Neural crest cell (in vitro differentiated cells): Measurements from ENCODE around the gene NRIP1. TPM values are rescaled to one million over a fixed set of nuclear protein-coding genes. Genes with fewer than 3 reads are reported as not detected.

Source experiments
- DNase-seq: peaks from one replicate; pipeline ENCODE4 v3.0.0; 2021; ENCODE audit warnings: low read depth, mixed read lengths, low spot score
- H3K27ac Mint-ChIP-seq: one replicate; pipeline ENCODE4 v1.8.0; 2021; ENCODE audit warnings: mild to moderate bottlenecking, mixed read lengths; ENCODE audit not compliant: unreplicated experiment
- H3K27me3 Mint-ChIP-seq: 2 replicates; pipeline ENCODE4 v1.8.0; 2021; ENCODE audit warnings: low read depth, mild to moderate bottlenecking, mixed read lengths
- H3K36me3 Mint-ChIP-seq: 2 replicates; pipeline ENCODE4 v1.8.0; 2021; ENCODE audit warnings: low read depth, mild to moderate bottlenecking, mixed read lengths
- H3K4me1 Mint-ChIP-seq: 2 replicates; pipeline ENCODE4 v1.8.0; 2021; ENCODE audit warnings: mixed read lengths
- H3K4me3 Mint-ChIP-seq: one replicate; pipeline ENCODE4 v1.8.0; 2021; ENCODE audit warnings: mild to moderate bottlenecking, mixed read lengths
- H3K9me3 Mint-ChIP-seq: 2 replicates; pipeline ENCODE4 v1.8.0; 2021; ENCODE audit warnings: mixed read lengths
- CTCF ChIP-seq: fragments of 200-600 bp; sonication (generic); conservative IDR thresholded peaks from 2 replicates; pipeline ENCODE4 v1.5.0; 2021; ENCODE audit warnings: antibody characterized with exemption, mild to moderate bottlenecking
- total RNA-seq: library from RNA; stranded (reverse); gene quantifications from 2 replicates; pipeline ENCODE4 v1.2.1, GENCODE V29; 2021

Gene NRIP1
- total RNA-seq, 1 donor from 2014 or later: 73.8 TPM

GRCh38 chr21:15011967-15012366 is 52.8 kb downstream of the NRIP1 start:
- no peak for DNase-seq
- Mint-ChIP-seq H3K4me1 (peaks cover 35% of the 10 kb centered on the region), H3K4me3 (no peak overlapping the region), H3K36me3 (peaks cover 19% of the 10 kb centered on the region), H3K27ac (no peak overlapping the region), H3K27me3 (no peaks in the 10 kb centered on the region), H3K9me3 (no peaks in the 10 kb centered on the region)
- TF ChIP-seq CTCF: no peak

DNA sequence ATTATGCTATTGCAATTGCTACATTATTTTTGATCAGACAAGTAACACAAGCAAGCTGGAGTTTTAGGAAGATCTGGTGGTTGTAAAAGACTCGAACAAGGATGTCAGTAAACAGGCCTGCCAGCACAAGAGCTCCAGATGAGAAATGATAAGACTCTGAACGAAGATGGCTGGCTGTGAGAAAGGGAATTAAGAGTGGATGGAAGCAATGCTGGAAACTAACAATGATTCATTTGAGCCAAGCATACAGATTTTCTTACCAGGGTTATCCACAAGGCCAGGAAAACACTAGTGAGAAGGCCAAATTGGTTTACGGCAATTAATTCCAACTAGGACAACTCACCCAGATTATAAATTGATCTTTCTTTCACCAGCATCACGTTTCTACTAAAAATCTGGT is 54.2 kb downstream of the NRIP1 start:
- peaks cover 43% of the 10 kb centered on the region for H3K4me1 Mint-ChIP-seq
- DNase-seq: no peak
- H3K27me3 Mint-ChIP-seq: no peaks in the 10 kb centered on the region
- TF ChIP-seq CTCF: no peak
- no peak overlapping the region for H3K4me3 Mint-ChIP-seq
- H3K36me3 Mint-ChIP-seq: peaks cover 19% of the 10 kb centered on the region
- no peaks in the 10 kb centered on the region for H3K9me3 Mint-ChIP-seq
- H3K27ac Mint-ChIP-seq: no peak overlapping the region

GRCh38 chr21:15009837-15010363 is 54.9 kb downstream of the NRIP1 start:
- DNase-seq: no peak
- Mint-ChIP-seq H3K27ac (no peak overlapping the region), H3K9me3 (no peaks in the 10 kb centered on the region), H3K27me3 (no peaks in the 10 kb centered on the region), H3K36me3 (peaks cover 19% of the 10 kb centered on the region), H3K4me1 (peaks cover 47% of the 10 kb centered on the region), H3K4me3 (no peak overlapping the region)
- no peak for TF ChIP-seq CTCF

- DNase-seq: no peak
- H3K4me3 Mint-ChIP-seq: no peak overlapping the region
- peaks cover 50% of the 10 kb centered on the region for H3K4me1 Mint-ChIP-seq
- no peaks in the 10 kb centered on the region for H3K27me3 Mint-ChIP-seq
- no peak overlapping the region for H3K27ac Mint-ChIP-seq
- peaks cover 19% of the 10 kb centered on the region for H3K36me3 Mint-ChIP-seq
- H3K9me3 Mint-ChIP-seq: no peaks in the 10 kb centered on the region
- no peak for TF ChIP-seq CTCF
Measured at GRCh38 chr21:15007716-15008296, 57.0 kb downstream of the NRIP1 start.

DNA sequence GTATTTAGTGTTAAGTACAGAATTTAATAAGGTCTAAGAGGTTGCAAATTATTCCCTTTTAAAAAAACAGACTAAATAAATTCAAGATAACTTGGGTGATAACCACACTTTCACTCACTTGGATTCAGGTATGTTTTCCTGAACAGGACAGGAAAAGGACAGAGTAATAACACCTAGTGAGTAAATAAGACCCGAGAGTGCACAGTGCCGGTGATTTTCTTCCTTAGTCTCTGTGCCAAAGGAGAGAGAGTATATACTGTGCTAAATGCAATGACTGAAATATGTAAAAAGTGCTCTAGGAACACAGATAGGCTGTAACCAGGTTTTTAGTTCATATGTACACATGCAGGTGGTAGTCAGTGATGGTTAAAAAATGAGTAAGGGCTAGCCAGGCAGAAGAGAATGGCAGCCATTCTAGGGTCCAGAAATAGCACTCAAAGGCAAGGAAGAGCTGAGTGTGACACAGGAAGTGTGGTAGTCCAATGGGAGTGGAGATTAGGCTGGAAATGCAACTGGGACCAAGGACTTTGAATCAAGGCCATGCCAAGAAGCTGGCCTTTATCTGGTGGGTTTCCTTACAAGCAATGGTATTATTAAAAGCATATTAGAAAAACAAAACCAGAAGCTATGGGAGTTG is 58.1 kb downstream of the NRIP1 start:
- H3K9me3 Mint-ChIP-seq: no peaks in the 10 kb centered on the region
- no peak overlapping the region for H3K4me3 Mint-ChIP-seq
- no peak overlapping the region for H3K27ac Mint-ChIP-seq
- peaks cover 19% of the 10 kb centered on the region for H3K36me3 Mint-ChIP-seq
- DNase-seq: no peak
- H3K4me1 Mint-ChIP-seq: peaks cover 57% of the 10 kb centered on the region
- no peak for TF ChIP-seq CTCF
- H3K27me3 Mint-ChIP-seq: no peaks in the 10 kb centered on the region
